ENCODE results near the gene KIF3B.

KIF3B gene

DNA sequence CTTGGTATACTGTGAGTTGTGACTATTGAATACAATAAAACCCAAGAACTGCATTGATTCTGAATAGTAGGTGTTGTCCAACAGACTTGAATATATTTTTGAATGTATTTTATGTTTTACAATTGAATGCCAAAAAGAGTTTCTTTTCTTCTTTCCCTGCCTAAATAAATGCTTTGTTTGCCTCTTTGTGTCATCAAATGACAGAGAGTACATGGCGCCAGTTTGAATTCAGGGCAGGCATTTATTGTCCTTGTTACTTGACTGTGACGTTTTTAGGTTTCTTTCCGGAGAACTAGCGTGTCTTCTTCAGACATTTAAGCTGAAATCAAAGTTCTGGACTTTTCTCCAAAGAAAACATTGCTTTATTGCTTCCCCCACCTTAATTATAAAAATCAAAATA is 16.6 kb downstream of the KIF3B start:
- Histone ChIP-seq H3K4me3 (ENCODE audit: low read length) (no peak overlapping the region), H3K27me3 (ENCODE audit: control insufficient read depth, insufficient read depth, low read length) (no peaks in the 10 kb centered on the region), H3K36me3 (ENCODE audit: control insufficient read depth, insufficient read depth, low read length) (no peaks in the 10 kb centered on the region), H3K4me1 (ENCODE audit: control insufficient read depth, insufficient read depth, low read length) (no peaks in the 10 kb centered on the region), H3K27ac (ENCODE audit: low read length) (no peak overlapping the region), H3K9me3 (ENCODE audit: control insufficient read depth, insufficient read depth, low read length) (no peaks in the 10 kb centered on the region)
- WGBS (ENCODE audit: insufficient coverage, insufficient read length): no CpG with 5 or more reads among the region's 4 CpGs
- no peak for DNase-seq (ENCODE audit: low read depth, low spot score)

GRCh38 chr20:32296412-32296811 is 19.0 kb downstream of the KIF3B start:
- WGBS (ENCODE audit: insufficient coverage, insufficient read length): no CpG with 5 or more reads among the region's 6 CpGs
- no peak for DNase-seq (ENCODE audit: low read depth, low spot score)

DNA sequence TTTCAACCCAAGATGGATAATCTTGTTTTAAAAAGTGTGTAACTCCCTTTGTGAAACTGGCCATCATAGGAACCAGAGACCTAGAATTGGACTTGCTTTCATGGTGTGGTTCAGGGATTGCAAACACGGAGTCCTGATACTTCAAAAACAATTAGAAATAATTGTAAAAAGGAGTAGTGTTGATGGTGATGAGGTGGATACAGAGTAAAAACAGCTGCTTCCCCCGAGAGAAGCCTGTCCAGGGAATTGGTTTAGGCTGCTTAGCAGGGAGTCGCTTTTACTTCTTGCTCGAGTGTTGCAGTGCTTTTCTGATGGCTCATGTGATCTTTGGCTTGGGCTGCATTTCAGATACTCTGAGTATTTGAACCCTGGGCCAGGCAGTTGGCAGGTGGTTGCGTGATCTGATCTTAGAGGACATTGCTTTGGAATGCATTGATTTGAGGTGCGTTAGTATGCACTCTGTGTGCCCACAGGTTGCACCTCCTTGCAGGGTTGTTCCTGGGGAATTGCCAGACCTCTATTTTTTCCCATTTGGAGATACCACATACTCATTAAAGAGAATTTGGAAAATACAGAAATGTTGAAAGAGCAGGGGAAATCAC is 19.5 kb downstream of the KIF3B start:
- no peaks in the 10 kb centered on the region for H3K9me3 ChIP-seq (ENCODE audit: control insufficient read depth, insufficient read depth, low read length)
- no peaks in the 10 kb centered on the region for H3K36me3 ChIP-seq (ENCODE audit: control insufficient read depth, insufficient read depth, low read length)
- no CpG with 5 or more reads among the region's 6 CpGs for WGBS (ENCODE audit: insufficient coverage, insufficient read length)
- H3K4me1 ChIP-seq (ENCODE audit: control insufficient read depth, insufficient read depth, low read length): no peaks in the 10 kb centered on the region
- DNase-seq (ENCODE audit: low read depth, low spot score): no peak
- H3K27me3 ChIP-seq (ENCODE audit: control insufficient read depth, insufficient read depth, low read length): no peaks in the 10 kb centered on the region
- no peak overlapping the region for H3K27ac ChIP-seq (ENCODE audit: low read length)
- H3K4me3 ChIP-seq (ENCODE audit: low read length): no peak overlapping the region

More at GRCh38 chr20:32296412-32296811, 19.0 kb downstream of the KIF3B start:
- H3K4me1 ChIP-seq (ENCODE audit: control insufficient read depth, insufficient read depth, low read length): no peaks in the 10 kb centered on the region
- H3K9me3 ChIP-seq (ENCODE audit: control insufficient read depth, insufficient read depth, low read length): no peaks in the 10 kb centered on the region
- no peak overlapping the region for H3K27ac ChIP-seq (ENCODE audit: low read length)
- no peak overlapping the region for H3K4me3 ChIP-seq (ENCODE audit: low read length)
- H3K27me3 ChIP-seq (ENCODE audit: control insufficient read depth, insufficient read depth, low read length): no peaks in the 10 kb centered on the region
- no peaks in the 10 kb centered on the region for H3K36me3 ChIP-seq (ENCODE audit: control insufficient read depth, insufficient read depth, low read length)

GRCh38 chr20:32297439-32297838 is 20.0 kb downstream of the KIF3B start:
- Histone ChIP-seq H3K9me3 (ENCODE audit: control insufficient read depth, insufficient read depth, low read length) (no peaks in the 10 kb centered on the region), H3K27ac (ENCODE audit: low read length) (no peak overlapping the region), H3K27me3 (ENCODE audit: control insufficient read depth, insufficient read depth, low read length) (no peaks in the 10 kb centered on the region), H3K36me3 (ENCODE audit: control insufficient read depth, insufficient read depth, low read length) (no peaks in the 10 kb centered on the region), H3K4me1 (ENCODE audit: control insufficient read depth, insufficient read depth, low read length) (no peaks in the 10 kb centered on the region), H3K4me3 (ENCODE audit: low read length) (no peak overlapping the region)
- no peak for DNase-seq (ENCODE audit: low read depth, low spot score)
- WGBS (ENCODE audit: insufficient coverage, insufficient read length): no CpG with 5 or more reads among the region's 4 CpGs

GRCh38 chr20:32300647-32301046 is 23.2 kb downstream of the KIF3B start:
- DNase-seq (ENCODE audit: low read depth, low spot score): no peak
- Histone ChIP-seq H3K27me3 (ENCODE audit: control insufficient read depth, insufficient read depth, low read length) (no peaks in the 10 kb centered on the region), H3K36me3 (ENCODE audit: control insufficient read depth, insufficient read depth, low read length) (no peaks in the 10 kb centered on the region), H3K27ac (ENCODE audit: low read length) (no peak overlapping the region), H3K9me3 (ENCODE audit: control insufficient read depth, insufficient read depth, low read length) (no peaks in the 10 kb centered on the region), H3K4me1 (ENCODE audit: control insufficient read depth, insufficient read depth, low read length) (no peaks in the 10 kb centered on the region), H3K4me3 (ENCODE audit: low read length) (no peak overlapping the region)
- no CpG with 5 or more reads among the region's 6 CpGs for WGBS (ENCODE audit: insufficient coverage, insufficient read length)

DNA sequence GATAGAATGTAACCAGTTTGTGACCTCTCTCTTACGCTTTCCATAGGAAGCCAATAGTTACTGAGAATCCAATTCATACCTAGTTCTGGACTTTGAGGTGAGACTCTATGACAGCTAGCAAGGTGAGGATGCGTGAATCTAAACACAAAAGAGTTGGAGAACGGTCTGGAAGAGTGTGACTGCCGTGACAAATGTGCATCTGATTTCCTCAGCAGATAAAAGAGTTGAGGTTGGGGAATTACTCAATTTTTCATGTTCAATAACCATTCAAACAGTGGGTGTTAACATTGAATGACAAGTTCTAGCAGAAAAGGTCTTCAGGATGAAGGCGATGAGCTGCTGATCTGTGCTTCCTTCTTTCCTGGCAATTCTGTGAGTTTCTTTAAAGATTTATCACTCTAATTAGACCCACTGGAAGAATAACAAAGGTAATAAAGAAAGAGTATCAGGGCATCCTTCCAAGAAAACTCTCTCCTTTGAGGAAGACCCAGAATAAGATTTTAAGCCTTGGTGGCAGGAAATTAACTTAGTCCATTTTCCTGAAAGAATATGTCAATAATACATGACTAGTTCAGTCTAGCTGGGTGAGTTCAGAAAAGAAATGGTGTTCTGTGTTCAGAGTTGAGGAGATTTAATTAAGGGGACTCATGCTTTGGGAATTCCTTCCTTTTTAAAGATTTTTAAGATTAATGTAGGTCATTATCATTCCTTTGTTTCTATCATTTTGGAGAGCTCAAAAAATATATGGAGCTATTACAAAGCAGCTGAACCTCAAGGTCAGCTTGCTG is 24.5 kb downstream of the KIF3B start:
- DNase-seq (ENCODE audit: low read depth, low spot score): no peak
- Histone ChIP-seq H3K4me1 (ENCODE audit: control insufficient read depth, insufficient read depth, low read length) (no peaks in the 10 kb centered on the region), H3K27ac (ENCODE audit: low read length) (no peak overlapping the region), H3K27me3 (ENCODE audit: control insufficient read depth, insufficient read depth, low read length) (no peaks in the 10 kb centered on the region), H3K9me3 (ENCODE audit: control insufficient read depth, insufficient read depth, low read length) (no peaks in the 10 kb centered on the region), H3K36me3 (ENCODE audit: control insufficient read depth, insufficient read depth, low read length) (no peaks in the 10 kb centered on the region), H3K4me3 (ENCODE audit: low read length) (no peak overlapping the region)
- WGBS (ENCODE audit: insufficient coverage, insufficient read length): no CpG with 5 or more reads among the region's 5 CpGs

DNA sequence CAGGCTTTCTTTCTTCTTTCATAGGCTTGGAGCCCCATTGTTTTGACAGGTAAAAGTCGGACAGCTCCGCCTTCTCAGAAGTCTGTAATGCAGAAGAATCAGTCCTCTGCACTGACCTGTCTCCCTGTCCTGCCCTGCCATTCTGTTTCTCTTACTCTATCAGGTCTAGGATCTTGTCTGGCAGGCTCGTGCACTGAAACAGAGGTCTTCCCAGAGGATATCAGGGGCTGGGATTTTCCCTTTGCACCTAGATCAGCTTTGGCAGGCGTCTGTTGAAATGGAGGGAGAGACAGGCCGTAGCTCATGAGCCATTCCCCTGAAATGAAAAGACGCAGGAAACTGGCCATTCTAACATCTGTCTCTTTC is 25.0 kb downstream of the KIF3B start:
- WGBS (ENCODE audit: insufficient coverage, insufficient read length): no CpG with 5 or more reads among the region's 6 CpGs
- Histone ChIP-seq H3K27ac (ENCODE audit: low read length) (no peak overlapping the region), H3K4me3 (ENCODE audit: low read length) (no peak overlapping the region), H3K4me1 (ENCODE audit: control insufficient read depth, insufficient read depth, low read length) (no peaks in the 10 kb centered on the region), H3K36me3 (ENCODE audit: control insufficient read depth, insufficient read depth, low read length) (no peaks in the 10 kb centered on the region), H3K9me3 (ENCODE audit: control insufficient read depth, insufficient read depth, low read length) (no peaks in the 10 kb centered on the region), H3K27me3 (ENCODE audit: control insufficient read depth, insufficient read depth, low read length) (no peaks in the 10 kb centered on the region)
- DNase-seq (ENCODE audit: low read depth, low spot score): no peak

- Histone ChIP-seq H3K4me1 (ENCODE audit: control insufficient read depth, insufficient read depth, low read length) (no peaks in the 10 kb centered on the region), H3K27me3 (ENCODE audit: control insufficient read depth, insufficient read depth, low read length) (no peaks in the 10 kb centered on the region)
- no CpG with 5 or more reads among the region's 2 CpGs for WGBS (ENCODE audit: insufficient coverage, insufficient read length)
These were observed 26.8 kb downstream of the KIF3B start for GRCh38 chr20:32304131-32304746.

GRCh38 chr20:32312718-32313424 is 35.4 kb downstream of the KIF3B start:
- no peak overlapping the region for H3K4me3 ChIP-seq (ENCODE audit: low read length)
- H3K9me3 ChIP-seq (ENCODE audit: control insufficient read depth, insufficient read depth, low read length): peaks cover 1% of the 10 kb centered on the region; the same call in 1 of the 2 replicates
- no peaks in the 10 kb centered on the region for H3K36me3 ChIP-seq (ENCODE audit: control insufficient read depth, insufficient read depth, low read length)
- no CpG with 5 or more reads among the region's 3 CpGs for WGBS (ENCODE audit: insufficient coverage, insufficient read length)
- H3K27ac ChIP-seq (ENCODE audit: low read length): no peak overlapping the region
- H3K4me1 ChIP-seq (ENCODE audit: control insufficient read depth, insufficient read depth, low read length): no peaks in the 10 kb centered on the region
- DNase-seq (ENCODE audit: low read depth, low spot score): no peak
- H3K27me3 ChIP-seq (ENCODE audit: control insufficient read depth, insufficient read depth, low read length): no peaks in the 10 kb centered on the region

More at GRCh38 chr20:32304131-32304746, 26.8 kb downstream of the KIF3B start:
- Histone ChIP-seq H3K27ac (ENCODE audit: low read length) (no peak overlapping the region), H3K9me3 (ENCODE audit: control insufficient read depth, insufficient read depth, low read length) (no peaks in the 10 kb centered on the region), H3K36me3 (ENCODE audit: control insufficient read depth, insufficient read depth, low read length) (no peaks in the 10 kb centered on the region), H3K4me3 (ENCODE audit: low read length) (no peak overlapping the region)
- DNase-seq (ENCODE audit: low read depth, low spot score): no peak

GRCh38 chr20:32314768-32315167 is 37.3 kb downstream of the KIF3B start:
- no peak overlapping the region for H3K4me3 ChIP-seq (ENCODE audit: low read length)
- H3K9me3 ChIP-seq (ENCODE audit: control insufficient read depth, insufficient read depth, low read length): peaks cover 1% of the 10 kb centered on the region; the same call in 1 of the 2 replicates
- no peak overlapping the region for H3K27ac ChIP-seq (ENCODE audit: low read length)
- H3K4me1 ChIP-seq (ENCODE audit: control insufficient read depth, insufficient read depth, low read length): no peaks in the 10 kb centered on the region
- no peak for DNase-seq (ENCODE audit: low read depth, low spot score)
- H3K36me3 ChIP-seq (ENCODE audit: control insufficient read depth, insufficient read depth, low read length): no peaks in the 10 kb centered on the region
- no CpG with 5 or more reads among the region's 1 CpG for WGBS (ENCODE audit: insufficient coverage, insufficient read length)
- H3K27me3 ChIP-seq (ENCODE audit: control insufficient read depth, insufficient read depth, low read length): no peaks in the 10 kb centered on the region

Measured in iPS DF 6.9 (cell line).